DMS114 treated with DMSO at 0.1 percent for 48 hours (cell line): ENCODE data around the gene KRT78.

Experiments
- DNase-seq: peaks from one replicate; lab custom pipeline; 2025; ENCODE audit not compliant: unreplicated experiment; lab: John Stamatoyannopoulos, UW

KRT78 gene

DNA sequence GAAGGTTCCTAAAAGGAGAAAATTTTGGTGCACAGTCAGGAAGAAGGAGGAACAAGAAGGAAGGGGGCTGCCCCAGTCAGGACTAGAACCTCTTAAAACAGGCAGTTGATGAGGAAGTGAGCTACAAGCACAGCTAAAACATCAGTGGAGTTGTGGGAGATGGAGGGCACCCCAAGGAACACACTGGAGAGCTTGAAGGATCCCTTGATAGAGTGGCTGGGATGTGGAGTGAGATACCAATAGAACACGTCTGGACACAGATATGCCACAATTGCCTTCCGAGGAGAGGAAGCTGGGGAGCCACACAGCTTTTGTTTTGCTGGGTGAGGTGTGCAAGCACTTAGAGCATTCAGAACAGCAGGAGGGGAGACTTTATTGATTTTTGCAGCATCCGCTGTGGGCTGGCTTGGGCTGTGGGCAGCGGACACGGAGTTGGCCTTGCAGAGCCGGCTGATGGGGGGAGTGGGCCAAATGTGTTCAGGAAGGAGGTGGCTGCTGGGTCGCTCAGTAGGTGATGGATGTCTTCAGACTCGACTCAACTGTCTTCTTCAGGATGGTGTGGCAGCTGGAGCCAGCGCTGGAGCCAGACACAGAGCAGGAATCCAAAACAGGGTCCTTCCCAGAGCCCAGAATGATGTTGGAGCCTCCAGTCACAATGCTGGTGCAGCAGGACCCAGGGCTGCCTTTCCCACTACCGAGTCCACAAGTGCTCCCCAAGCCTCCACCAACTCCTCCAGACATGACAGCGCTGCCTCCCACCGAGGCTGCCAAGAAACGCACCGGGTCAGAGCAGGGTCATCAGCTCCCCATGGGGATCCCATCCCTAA is 10.0 kb downstream of the KRT78 start:
- DNase-seq, result no peak

DNA sequence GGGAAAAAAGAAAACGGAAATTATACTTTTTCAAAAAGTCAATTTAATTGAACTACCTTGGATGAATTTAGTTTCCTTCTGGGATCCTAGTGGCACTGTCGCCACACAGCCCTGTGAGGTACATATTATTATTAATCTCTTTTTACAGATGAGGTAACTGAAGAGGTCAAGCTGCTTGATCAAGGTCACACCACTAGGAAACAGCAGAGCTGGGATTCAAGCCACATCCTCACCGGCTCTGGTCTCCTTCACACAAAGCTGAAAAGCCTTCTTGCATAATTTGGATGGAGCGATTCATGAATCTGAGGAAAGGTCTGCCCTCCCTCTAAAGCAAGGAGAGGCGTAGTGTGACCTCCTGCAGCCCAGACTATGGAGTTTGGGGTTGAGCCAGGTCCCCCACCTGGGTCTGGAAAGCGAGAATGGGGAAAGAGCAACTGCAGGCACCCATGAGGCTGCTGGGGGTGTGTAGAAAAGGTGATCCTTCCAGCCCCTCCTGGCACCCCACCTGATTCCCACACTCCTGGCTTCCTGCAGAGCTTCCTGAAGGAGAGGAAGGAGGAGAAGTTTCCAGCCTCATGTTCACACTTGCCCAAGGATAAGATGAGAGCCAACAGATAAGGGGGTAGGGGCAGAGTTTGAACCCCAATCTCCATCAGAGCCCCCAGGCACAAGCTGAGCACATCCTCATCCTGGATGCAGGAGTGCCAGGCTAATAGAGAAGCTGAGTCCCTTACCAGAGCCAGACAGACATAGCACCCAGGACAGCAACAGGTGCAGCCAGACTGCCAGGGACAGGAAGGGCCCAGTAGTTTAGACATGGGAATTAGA is 10.8 kb downstream of the KRT78 start:
- no peak for DNase-seq

DNA sequence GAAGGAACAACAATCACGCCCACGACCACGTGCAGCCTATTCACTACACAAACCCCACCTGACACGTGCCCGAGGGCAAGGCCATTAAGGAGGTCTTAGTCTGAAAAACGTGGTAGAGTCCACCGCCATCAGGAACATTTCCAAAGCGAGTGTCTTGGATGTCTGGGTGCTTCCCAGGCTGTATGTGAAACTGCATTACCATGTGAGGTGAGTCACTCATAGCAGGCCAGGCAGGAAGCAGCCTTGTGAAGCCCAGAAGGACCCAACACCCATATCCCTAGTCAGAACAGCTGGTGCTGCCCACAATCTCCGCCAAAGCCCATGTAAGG is 11.4 kb downstream of the KRT78 start:
- DNase-seq, result no peak

DNA sequence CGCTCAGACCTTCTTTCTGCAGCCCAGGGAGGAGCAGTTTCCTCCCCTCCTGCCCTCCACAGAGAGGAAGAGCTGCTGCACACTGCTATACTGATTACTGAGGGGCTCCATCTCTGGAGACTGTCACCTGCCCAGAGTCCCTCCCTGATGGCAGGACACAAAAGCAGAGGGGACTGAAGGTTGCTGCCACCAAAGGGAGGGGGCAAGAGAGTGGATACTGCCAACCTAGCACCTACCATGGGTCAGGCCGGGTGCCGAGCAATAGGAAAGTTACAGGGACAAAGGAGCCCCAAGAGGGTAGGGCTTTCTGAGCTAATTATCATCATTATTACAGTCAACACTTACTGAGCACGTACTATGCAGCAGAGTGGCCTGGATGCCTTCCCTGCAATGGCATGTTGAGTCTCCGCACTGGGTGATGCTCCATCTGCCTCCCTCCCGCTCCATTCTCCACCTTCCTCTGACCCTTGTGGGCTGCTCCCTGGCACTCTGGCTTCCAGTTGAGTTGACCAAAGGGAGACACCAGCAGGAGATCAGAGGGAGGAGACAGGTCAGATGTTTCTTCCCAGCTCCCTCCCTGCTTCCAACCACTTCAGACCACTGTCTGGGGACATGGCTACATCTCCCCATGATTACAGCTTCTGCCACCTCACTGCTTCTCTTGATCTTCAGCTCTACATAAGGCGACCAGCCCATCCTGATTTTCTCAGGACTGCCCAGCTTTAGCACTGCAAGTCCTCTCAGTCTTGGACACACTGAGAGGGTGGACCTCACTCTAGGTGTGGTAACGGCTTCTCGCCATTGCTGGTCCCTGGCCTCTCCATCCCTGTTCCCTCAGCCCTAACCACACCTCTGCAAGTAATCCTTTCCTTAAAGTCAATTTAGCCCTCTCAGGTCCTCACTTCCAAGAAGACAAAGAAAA is 12.0 kb downstream of the KRT78 start:
- no peak for DNase-seq

DNA sequence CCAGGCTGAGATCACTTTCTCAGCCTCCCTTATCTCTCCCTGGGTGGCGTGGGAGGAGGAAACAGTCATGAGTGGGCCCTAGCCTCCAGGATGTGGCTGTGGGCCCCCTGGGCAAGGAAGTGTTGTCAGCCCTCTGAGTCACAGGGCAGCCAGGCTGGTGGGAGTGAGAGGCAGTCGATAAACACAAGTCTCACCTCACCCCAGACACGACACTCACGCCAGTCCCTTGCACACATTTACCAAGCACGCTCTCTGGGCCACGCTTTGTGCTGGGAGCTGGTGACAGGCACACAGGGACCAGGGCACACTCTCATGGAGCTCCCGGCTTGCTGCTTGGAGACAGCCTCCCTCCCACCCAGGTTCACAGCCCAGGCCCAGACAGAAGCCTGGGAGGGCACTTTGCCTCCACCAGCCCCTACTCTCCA is 12.7 kb downstream of the KRT78 start:
- no peak for DNase-seq

DNA sequence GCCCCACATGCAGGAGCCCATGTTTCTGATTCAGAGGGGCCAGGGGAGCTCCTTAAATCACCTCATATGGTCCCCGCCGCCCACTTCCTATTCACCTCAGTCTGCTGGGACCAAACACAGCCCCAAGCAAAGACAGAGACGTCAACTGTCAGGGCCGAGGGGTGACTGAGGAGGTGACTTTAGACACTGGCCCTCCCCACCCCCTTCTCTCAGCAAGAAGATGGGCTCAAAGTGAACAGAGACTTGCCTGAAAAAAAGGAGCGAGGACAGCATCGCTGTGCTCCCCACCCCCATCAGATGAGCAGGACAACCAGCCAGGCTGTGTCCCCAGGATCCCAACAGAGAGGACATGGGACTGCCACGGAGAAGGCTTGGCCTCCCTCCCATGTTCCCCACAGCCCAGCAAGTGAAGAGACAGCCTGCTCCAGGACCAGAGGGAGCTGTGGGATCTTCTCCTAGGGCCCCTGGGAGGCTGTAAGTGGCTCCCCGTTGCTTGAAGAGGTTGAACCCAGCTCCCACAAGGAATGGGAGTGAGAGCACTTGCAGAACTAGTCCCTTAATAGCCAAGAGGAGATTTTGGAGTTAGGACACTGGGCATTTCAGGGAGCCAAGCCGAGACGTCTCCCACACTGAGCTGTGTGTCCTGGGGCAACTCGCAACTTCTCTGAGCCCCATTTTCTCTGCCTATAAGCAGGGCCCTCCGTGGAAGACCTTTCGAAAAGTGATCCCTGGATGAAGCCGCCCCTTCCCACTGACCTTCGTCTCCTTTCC is 13.3 kb downstream of the KRT78 start:
- DNase-seq, result no peak

DNA sequence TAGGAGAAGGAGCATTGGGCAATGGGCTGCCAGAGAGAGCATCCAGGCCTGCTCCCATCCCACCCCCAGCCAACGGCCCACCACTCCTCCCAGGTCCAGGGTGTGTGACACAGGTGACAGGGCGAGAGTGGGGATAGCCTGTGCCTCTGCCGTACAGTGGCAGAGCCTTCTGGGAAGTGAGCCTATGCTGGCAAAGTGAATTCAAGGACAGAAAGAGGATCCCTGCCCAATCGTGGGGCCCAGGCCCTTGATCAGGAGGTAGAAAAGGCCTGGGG is 14.1 kb downstream of the KRT78 start:
- DNase-seq, result no peak

DNA sequence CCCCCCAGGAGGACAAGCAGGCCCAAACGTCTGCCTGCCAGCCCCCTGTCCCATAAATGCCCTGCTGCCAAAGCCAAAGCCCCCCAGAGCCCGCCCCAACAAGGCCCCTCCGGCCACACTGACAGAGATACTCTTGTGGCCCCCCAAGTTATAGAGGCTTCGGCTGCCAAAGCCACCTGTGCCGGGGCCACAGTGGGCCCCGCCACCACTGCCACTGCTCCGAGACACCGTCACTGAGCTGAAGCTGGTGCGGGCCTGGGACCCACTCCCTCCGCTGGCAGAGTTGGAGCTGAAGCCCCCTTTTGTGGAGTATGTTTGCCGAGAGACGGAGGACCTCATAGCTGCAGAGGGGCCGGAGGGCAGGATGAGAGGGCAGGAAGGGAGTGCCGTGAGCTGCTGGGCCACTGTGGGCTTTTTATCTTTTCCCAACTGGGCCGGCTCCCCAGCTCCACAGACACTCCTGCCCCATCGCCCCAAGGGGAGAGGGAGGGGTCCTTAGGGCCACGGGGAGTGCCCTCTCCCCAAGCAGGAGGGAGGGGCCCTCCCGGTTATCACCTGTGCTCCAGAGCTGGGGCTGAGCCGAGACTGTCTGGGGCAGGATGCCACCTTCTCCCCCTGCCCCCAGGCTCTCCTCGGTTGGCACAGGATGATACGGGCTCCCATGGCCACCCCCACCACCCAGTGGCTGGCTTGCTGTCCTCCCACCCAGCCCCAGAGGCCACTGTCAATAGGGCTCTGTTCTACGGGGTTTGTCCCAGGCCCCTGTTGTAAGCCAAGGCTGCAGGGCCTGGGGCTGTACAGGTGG is 14.7 kb downstream of the KRT78 start, which contains the start of gene KRT79:
TSS of gene KRT79 (minus strand) at position 390 of the 805 bp plus-strand sequence. CDS start at position 339, 51 bp downstream.
- DNase-seq, result no peak

DNA sequence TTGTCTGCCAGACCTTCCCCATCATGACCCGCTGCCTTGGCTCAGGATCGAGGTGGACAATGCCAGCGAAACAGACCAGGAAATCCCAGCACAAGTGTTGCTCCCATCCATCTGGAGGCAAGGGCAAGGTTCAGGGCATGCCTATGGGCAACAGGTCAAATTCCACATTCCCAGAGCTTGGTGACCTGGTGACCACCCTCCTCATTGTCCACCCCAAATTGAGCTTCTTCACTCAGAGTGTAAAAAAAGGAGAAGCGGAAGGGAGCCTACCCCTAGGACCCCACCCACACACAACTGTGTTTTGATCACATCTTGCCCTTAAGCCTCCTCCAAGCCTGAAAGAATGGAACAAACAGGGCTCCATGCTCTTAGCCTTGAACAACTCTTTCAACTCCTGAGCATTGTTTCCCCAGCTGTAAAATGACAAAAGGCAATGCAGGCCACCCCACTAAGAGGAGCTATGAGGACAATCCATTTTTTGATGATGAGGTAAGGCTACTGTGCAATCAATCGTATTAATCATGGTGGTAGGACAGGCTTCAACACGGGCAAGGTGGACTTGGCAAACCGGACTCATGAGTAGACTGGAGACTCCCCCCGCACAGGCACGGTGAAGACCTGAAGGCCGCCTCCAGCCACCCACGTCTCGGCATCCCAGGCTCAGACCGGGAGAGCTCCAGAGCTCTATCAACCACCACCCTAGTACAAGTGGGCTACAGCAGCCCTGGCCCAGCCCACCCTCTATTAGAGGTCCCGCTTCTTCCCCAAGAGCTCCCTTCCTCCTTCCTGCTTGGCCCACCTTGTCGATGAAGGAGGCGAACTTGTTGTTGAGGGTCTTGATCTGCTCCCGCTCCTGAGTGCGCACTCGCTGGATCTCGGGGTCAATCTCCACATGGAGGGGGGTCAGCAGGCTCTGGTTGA is 15.5 kb downstream of the KRT78 start:
- no peak for DNase-seq

DNA sequence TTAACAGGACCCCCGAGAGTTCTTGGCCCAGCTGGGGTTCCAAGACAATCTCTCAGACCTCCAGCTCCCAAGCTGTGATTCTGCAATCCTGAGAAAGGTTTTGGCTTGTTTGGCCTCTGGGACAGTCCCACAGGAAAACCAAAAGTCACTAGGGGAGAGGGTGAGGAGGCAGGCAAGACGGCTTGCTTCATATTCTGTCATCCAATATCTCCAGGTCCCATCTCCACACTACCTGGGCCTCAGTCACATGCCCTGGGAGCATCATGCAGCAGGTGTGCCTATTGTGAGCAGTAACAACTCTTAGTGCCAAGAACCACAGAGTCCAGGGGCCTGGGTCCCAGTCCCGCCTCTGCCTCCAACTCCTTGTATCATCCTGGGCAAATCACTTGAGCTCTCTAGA is 16.3 kb downstream of the KRT78 start:
- no peak for DNase-seq

DNA sequence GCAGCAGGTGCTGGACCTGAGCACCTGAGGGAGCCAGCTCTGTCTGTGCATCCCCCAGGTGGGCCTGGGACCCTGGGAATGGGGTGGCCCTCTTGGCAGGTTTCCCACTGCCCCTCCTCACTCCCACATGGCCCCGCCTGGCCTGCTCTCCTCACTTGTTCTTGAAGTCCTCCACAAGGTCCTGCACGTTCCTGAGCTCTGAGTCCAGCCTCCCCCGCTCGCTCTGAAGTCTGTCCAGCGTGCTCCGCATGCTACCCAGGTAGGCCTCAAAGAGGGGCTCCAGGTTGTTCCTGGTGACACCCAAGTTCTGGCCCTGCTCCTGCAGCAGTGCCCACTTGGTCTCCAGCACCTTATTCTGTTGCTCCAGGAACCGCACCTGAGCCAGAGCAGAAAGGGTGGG is 17.5 kb downstream of the KRT78 start:
- DNase-seq, result no peak

DNA sequence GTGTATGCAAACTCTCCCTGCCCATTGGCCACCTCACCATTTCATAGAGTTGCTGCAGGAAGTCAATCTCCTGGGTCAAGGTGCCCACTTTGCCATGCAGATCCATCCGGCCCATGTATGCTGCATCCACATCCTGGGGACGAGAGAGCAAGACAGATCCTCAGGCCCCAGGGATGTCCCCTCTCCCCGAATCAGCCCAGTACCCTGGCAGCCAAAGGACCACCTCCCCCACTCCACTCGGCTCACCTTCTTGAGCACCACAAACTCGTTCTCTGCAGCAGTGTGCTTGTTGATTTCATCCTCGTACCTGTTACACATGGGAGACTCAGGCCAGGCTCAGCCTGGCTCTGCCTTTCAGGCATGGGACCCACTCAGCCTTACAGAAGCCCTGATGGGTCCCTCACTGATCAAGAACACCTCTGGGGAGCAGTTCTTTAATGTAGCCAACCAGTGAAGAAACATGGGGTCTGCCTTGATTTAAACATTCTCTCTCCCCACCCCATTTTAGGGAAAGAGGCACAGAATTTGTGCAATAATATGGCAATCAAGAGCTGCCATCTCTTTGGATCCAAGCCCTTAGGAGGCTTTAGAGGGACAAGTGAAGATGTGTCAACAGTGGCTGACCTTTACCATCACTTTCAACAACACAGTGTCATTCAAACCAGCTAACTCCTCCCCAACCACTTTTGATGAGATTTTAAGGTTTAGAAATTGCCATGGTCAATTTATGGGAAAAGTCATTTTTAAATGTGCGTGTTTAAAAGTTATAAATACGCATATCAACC is 18.6 kb downstream of the KRT78 start:
- no peak for DNase-seq

DNA sequence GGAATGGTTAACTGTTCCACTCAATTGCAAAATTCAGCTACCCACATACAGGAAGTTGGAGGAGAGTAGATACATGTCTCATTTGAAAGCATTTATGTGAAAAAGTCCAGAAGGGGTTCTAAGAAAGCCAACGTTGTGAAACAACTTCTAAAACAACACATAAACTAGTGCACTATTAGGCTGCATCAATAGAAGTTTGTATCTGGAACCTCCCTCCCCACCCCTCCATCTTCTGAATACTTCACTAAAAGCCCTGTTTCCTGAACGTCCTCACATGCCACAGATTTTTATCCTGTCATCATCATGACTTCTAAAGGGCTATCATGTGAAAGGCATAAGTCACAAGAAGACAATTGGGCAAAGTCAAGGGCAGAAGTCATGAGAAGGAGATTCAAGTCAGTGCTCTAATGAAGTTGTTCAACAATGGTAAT is 20.2 kb downstream of the KRT78 start:
- DNase-seq, result no peak

DNA sequence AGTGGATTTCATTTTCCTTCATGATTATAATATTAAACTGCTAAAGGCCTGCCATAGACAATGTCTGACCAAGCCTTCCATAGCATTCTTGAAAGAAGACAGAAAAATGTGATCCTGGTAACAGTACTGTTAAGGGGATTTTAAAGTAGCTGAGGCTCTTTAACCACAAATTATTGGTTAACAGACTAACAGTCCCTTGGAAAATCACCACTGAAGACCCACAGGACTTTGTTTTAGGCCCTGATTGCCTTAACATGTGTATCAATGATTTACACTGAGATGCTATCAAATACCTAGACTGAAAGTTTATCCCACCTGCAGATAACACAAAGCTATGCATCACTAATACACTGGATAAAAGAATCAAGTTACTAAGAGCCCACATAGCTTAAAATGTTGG is 20.6 kb downstream of the KRT78 start:
- DNase-seq, result no peak

DNA sequence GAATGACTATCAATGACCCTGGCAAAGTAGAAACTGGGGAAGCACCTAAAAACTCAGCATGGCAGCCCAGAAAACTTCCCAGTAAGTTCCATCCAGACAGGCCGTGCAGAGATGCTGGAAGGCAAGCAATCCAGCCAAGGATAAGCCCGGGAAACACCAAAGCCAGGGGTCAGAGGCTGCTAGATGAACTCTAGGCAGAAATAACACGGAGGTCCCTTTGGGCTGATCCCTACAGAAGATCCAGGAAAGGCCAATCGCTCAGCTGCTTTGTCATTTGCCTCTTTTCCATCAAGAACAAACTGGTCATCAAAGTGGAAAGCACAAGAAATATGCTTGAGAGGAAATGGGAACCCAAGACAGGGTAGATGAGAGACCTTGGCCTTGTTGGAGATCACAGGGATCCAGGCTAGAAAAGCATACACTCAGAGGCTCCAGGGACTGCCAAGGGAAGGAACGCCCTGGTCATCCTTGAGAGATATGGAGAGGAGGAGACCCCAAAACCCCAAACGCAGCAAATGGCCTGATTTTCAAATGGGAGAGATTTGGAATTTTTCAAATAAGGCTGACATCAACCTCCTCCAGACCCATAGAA is 21.2 kb downstream of the KRT78 start:
- DNase-seq, result no peak

DNA sequence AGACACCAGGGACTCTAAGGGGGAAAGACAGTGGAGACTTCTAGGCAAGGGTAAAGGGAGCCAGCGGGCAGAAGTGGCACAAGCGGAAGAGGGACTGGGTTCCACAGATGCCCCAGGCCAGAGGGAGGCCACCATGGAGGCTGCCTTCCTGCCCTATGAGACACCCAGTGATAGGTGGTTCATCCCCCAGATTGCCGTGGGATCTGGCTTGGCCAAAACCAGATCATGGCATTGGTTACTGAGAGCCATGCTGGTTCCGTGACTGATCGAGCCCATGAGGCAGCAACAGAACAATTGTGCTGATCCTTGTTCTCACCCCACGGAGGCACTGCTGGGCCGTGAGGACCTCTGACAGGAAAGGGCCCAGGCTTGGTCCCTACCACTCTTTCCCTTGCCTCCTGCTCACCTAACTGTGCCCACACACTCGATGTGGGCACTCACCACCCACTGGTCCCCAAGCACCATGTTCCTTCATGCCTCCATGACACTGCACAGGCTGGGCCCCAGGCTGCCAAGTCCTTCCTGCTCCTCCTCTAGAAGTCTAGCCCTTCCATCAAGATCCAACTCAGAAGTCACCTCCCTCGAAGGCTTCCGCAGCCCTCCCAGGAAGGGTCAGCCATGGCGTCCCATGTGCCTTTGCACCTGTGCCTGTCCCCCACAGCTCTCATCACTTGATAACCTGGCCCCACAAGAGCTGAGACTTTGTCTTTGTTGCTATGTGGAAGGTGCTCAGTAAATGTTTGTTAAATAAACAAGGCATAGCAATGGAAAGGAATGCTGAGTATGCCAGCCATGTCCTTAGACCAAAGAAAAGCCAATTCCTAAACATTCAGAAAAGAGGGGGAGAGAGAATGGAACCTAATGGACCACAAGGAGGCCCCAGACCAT is 21.9 kb downstream of the KRT78 start:
- DNase-seq, result no peak

DNA sequence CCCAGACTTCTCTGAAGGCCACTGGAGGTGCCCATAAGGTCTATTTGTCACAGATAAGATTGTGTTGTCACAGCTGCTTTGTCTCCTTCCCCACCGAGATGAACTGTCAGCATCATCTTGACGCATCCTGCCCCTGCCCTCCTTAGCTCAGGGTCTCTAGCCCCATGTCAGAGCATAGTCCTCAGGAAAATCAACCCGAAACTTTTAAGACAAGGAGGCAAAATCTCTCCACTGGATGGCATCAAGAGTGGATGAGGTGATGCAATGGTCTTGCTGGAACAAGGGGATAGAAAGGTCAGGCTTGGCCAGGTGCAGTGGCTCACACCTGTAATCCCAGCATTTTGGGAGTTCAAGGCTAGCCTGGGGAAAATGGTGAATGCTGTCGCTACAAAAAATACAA is 22.8 kb downstream of the KRT78 start:
- DNase-seq, result no peak
